SK-N-MC (cell line): ENCODE measurements around the gene SDK1.

Experiments used
- EZH2 ChIP-seq: fragments of 200-600 bp; sonication (generic); IDR thresholded peaks from one replicate; pipeline ENCODE4 v1.6.1; 2017; ENCODE audit warnings: antibody characterized with exemption
- POLR2AphosphoS5 ChIP-seq: IDR thresholded peaks from 2 replicates; pipeline ENCODE4 v1.6.1; 2012; ENCODE audit warnings: mild to moderate bottlenecking, low read depth, low read length, borderline replicate concordance

- TF ChIP-seq EZH2 (no peak), POLR2AphosphoS5 (no peak)
Measured at GRCh38 chr7:4040109-4040928, 739.3 kb downstream of the SDK1 start.
